Stimulated activated naive CD8-positive, alpha-beta T cell treated with anti-CD3 and anti-CD28 coated beads, Interleukin-15, Interleukin-2, amounts not matched to agents 100 U/mL and 50 U/mL, for 24 hours (primary cell): Measurements from ENCODE around the gene GOLGA6L7.
"Not testable (repeated sequence)": the region's sequence is repeated elsewhere in the genome, so short reads cannot be mapped to it uniquely, and the experiment has no call there.

Source experiments
- ATAC-seq: fragments of 150-1000 bp; cut with Tn5 transposase; one replicate; pipeline ENCODE4 v1.10.0; 2021
- DNase-seq: peaks from one replicate; pipeline ENCODE4 v3.0.0; 2021

GOLGA6L7 gene

DNA sequence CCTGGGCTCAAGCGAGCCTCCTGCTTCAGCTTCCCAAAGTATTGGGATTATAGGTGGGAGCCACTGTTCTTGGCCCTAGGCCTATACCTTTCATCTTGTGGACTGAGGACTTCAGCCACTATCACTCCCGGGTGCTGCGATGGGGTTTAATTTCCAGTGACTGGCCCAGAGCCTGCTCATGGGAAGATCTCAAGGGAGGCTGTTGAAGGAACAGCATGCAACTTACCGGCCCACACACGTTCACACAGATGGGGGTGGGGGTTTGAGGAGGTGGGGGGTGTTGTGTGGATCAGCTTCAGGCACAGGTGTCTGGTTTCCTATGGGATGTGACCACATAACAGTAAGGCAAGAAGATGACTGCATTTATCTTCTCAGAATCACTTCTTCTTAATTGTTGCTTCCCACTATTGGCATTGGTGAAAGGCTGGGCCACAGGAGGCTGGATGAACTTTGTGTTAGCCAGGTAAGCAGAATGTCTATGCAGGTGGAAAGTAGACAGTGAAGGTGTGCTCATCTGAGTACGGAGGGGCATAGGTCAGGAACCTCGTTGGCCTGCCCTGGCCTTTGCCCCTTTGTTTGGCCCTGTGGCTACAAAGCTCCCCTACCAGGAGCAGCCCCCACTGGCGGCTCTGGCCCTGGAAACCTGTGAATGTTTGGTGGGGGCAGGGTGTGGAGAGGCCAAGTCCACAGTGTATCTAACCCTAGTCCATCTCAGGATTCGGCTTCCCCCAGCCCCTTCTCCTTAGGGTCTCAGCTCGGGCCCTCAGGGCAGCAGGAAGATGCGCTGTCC is 35.9 kb upstream of the GOLGA6L7 start:
- DNase-seq (no peak), ATAC-seq (no peak)

DNA sequence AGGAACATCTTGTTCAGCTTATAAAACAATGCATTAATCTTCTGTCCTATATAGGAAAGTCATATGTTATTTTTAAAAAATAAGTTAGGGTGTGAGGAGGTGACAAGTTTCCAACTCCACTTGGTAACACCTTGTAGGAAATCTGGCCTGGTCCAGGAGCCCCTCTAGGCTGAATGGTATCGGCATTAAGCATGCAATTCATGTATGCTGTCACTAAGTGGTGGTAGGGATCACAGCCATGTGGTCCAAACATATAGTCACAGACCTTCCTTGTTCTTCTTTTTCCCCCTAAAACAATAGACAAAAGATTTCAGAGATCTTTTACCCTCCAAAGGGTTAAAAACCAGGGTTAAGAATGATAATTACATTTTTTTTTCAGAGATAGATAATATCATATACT is 33.2 kb upstream of the GOLGA6L7 start:
- DNase-seq (no peak), ATAC-seq (no peak)

DNA sequence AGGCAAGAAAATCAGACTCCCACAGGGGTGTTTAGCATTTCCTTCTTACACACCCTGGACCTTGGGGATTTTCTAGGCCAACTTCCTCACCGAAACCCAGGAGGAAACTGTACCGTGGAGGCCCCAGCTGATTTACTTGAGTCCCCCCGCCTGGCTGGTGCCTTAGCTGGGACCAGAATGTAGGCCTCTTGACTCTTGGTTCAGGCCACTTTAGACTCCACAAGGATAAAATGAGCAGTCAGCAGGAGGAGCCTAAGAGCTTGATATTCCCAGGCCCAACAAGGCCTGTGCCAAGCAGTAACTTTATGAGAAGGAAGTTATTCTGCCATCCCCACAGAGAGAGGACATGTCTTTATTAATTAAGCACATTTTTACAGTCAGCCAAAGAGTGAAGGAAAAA is 32.7 kb upstream of the GOLGA6L7 start:
- DNase-seq, result no peak
- ATAC-seq, result no peak

DNA sequence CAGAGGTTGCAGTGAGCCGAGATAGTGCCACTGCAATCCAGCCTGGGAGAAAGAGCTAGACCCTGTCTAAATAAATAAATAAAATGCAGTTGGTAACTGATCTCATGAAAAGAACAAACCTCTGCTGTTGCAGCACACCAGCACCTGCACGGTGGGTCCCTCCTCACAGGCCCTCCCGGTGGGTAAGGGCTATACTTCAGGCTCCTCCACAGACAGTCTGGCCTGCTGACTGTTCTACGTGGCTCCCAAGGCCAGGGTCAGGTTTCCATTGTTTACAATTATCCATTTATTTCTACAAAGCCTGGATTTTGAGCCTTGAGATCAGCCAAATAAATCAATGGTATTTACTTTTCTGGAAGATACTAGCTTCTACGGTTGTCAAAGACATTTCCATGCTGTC is 32.2 kb upstream of the GOLGA6L7 start:
- ATAC-seq (no peak), DNase-seq (no peak)

DNA sequence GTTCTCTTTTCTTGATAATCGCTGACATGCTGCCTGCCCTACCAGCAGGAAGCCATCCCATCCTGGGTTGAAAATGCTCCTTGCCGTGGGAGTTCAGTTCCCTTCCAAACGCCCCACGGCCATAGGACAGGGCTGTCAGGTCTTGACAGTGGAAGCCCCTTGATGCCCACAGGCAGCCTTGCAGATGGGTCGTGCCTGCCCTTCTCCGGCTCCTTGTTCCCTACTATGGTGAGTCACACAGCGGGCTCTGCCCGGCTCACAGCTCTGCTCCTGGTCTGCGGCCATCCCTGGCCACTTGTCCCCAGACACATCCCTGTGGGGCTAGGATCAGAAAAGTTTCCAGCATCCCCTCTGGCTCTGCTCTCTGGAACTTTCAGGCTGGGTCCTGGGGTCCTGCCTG is 31.1 kb upstream of the GOLGA6L7 start:
- no peak for ATAC-seq
- no peak for DNase-seq

DNA sequence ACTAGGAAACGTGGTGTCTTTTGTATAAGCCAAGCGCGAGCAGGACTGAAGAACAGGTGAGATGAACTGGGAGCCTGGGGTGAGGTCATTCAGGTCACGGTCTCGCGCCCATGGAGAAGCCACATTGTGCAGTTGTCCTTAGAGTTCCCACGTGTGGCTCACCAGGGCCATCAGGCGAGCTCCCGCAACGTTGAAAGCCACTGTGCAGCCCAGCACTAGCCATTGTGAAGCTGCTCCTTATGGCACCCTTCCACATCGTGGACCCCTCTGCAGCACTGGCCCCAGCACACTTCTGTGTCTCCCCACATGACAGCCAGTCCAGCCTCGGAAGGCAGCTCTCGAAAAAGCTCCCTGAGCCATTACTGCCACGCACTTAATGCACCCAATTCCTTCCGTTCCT is 29.8 kb upstream of the GOLGA6L7 start:
- ATAC-seq (no peak), DNase-seq (no peak)

DNA sequence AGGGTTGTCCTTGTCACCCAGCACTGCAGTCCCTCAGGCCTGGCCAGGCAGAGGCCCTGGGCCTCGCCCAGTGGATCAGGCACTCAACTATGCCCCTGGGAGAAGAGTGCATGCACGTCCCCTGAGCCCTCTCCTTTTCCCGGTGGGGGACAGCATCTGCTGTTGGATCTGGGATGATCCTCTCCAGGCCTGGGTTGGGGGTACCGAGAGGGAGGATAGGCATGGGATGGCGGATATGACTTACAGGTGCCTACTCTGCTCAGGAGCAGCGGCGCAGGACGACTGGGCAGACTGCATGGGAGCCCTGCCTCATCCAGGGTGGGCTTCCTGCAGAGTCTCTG is 28.4 kb upstream of the GOLGA6L7 start:
- ATAC-seq (no peak), DNase-seq (no peak)

DNA sequence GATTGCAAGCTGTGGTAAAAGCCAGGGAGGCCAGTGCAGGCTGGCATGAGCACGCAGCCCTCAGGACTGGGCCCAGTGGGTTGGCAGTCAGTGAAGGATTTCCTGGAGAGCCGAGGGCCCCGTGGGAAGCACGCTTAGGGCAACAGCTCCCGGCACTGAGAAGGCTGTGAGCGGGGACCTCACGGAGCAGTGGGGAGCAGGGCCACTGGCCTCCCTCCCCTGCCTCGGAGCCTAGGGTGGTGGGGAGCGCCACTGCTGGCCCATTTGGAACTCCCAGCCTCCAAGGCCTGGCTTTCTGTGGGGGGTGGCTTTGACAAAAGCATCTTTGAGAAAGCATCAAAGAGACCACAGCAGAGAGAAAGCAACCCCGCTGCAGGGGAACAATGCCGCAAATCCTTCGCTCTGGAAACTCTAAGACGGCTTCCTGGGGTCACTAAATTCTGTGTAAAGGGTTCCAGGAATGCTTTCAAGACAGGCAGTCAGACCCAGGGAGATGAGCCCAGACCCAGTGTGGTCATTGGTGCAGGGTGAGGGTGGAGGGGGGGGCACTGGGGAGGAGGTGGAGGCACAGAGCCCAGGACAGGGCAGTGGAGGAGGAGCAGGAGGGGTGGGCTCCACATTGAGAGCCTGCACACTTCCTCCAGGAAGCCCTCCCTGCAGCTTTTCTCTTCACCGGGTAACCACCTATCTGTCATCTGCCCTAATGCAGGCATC is 27.8 kb upstream of the GOLGA6L7 start:
- ATAC-seq (no peak), DNase-seq (no peak)

DNA sequence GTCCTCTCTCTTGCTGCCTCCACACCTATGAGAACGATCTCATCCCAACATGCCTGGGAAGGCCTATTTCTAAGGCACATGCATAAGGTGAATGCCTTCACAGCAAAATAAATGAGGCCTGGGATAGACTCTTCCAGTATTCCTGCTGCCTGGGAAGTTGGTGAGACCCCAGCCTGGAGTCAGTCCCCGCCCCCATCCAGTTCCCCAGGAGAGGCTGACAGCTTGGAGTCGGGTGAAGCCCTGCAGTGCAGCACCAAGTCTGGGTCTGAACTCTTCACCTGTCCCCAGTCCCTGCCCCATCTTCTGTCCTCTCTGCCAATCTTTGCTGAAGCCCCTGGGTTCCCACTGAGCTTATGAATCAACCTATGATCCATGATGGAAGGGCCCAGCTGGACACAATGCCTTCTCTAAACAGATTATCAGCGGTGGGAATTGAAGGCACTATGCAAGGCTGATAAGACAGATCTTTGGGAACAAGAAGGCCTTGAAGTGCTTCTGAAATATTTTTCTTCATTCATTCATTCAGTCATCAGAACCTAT is 27.1 kb upstream of the GOLGA6L7 start:
- DNase-seq, result no peak
- no peak for ATAC-seq

DNA sequence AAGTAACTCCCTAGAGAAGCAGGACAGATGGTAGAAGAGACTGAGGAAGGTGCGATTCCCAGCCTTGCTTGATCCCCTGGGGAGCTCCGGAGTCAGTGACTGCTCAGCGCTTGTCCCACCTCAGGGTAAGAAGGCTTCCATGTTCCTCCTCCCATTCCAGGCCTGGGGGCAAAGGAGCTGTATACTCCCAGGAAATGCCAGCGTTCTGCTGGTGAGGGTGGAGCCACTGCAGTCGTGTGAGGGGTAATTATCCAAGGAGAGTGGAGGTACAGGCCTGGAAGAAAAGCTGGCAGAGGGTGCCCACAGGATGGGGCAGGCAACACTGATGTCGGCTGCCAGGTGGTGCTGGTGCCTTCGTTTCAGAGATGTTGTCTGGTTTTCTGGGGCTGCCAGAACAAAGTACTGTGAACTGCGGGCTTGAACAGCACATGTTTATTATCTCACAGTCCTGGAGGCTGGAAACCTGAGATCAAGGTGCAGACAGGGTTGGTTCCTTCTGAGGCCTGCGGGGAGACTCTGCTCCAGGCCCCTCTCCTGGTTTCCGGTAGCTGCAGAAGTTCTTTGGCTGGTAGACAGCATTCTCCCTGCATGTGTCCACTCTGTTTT is 25.2 kb upstream of the GOLGA6L7 start:
- DNase-seq (no peak), ATAC-seq (no peak)

DNA sequence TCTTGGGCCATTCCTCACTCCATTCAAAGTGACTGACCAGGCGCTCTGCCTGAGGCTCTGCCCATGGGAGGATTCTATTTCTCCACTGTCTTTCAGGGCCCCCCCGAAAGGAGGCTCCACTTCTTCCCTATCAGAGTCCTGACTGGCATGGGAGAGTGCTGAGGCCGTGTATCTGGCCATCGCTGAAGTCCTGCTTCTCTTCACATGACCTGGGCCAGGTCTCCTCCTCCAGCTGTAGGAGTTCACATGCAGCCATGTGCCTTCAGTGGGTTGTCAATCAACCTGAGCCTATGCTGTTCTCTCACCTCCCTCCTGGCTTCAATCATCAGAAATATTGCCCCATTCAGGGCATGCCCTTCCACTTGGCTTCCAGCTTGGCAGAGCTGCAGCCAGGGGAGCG is 24.6 kb upstream of the GOLGA6L7 start:
- no peak for DNase-seq
- ATAC-seq, result no peak

DNA sequence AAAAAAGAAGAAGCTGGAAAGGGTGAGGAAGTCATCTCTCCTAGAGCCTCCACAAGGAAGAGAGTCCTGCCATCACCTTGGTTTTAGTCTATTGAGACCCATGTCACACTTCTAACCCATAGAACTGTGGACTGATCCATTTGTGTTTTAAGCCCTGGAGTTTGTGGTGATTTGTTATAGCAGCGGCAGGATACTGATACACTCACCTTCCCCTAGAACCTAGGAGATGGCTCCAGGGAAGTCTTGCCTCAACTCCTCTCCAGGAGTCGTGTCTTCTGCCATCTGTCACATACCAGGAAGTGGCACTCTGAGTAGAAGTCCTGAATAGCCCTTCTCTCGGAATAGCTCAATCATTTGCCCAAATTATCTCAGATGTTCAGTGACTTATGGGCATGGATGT is 22.7 kb upstream of the GOLGA6L7 start:
- no peak for ATAC-seq
- DNase-seq, result no peak

DNA sequence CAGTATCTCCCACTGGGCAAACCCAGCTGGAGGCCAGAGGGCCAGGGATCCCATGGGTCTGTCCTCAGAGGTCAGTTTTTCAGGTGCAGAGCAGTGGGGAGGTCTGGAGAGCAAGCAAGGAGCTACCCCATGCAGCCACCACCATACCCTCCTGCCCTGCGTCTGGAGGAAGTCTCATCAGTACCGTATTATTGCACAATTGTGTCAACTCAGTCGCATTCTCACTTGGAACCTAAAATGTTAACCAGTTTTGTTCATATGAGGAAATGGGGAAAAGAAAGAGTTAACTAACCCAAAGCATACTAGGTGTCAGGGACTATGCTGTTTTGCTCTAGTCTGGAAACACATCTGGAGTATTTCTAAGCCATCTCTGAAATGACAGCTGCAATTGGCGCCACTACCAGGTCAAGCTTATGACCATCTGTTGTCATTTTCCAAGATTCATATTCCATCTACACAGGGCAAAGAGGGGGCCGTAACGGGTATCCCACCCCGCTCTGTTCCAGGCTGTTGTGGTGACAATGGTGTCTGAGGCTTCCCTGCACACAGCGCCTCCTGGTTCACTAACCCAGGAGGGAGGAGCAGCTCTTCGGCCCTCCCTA is 20.4 kb upstream of the GOLGA6L7 start:
- DNase-seq, result no peak
- no peak for ATAC-seq

DNA sequence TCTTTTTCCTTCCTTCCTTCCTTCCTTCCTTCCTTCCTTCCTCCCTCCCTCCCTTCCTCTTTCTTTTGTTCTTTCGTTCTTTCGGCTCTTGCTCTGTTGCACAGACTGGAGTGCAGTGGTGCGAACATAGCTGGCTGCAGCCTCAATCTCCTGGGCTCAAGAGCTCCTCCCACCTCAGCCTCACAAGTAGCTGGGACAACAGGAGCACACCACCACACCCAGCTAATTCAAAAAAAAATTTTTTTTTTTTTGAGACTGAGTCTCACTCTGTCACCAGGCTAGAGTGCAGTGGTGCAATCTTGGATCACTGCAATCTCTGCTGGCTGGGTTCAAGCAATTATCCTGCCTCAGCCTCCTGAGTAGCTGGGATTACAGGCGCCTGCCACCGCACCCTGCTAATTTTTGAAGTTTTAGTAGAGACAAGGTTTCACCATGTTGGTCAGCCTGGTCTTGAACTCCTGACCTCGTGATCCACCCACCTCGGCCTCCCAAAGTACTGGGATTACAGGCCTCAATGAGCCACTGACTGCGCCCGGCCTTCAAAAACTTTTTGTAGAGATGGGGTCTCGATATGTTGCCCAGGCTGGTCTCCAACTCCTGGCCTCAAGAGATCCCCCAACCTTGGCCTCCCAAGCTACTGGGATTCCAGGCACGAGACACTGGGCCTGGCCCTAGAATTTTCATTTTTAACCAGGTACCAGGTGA is 13.3 kb upstream of the GOLGA6L7 start:
- not testable (repeated sequence) for ATAC-seq, DNase-seq

DNA sequence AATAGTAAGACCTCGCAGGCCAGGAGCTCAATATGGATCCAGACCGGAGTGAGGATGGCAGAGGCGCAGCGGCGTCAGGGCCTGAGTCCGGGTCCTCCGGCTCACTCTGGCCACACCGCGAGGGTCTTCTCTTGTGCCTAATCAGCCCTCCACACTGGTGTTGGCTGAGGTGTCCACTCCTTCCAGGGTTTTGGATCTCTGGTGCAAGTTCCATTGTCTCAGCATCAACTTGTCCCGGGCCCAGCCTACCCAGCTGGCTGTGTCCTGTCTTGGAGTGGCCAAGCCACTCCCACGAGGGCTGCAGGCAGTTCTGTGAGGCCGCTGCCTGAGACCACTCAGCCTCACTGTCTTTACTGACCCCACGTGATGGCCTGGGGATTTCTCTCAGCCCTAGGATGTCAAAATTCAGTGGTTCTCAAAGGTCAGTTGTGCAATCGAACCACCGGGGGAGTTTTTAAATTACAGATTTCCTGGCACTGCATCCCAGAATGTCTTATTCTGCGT is 12.6 kb upstream of the GOLGA6L7 start:
- DNase-seq (no peak), ATAC-seq (no peak)

DNA sequence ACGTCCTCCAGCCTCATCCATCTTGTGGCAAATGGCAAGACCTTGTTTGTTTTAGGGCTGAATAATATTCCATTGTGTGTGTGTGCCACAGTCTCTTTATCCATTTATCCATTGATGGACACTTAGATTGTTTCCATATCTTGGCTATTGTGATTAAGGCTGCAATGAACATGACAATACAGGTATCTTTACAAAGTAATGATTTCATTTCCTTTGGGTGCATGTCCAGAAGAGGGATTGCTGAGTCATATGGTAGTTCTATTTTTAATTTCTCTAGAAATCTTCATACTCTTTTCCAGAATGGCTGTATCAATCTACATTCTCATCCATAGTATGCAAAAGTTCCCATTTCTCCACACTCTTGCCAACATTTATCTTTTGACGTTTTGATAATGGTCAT is 6.1 kb upstream of the GOLGA6L7 start:
- not testable (repeated sequence) for ATAC-seq, DNase-seq

DNA sequence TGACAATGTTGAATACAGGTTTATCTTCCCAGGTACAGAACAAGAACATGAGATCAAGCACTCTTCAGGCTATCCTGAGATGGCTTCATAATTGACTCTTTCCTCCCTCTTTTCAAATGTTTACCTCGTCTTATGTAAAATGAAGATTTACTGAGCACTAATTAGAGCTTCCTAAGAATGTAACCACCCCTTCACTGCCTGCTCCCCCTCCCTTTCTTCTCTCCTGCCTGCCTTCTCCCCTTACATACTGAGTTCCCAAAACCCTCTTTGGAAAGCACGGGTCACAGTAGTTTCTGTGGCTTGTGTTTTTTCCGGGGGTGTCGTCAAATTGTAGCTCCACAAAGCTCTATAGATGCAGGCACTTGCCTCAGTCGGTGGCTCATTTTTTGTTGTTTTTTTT is 5.2 kb upstream of the GOLGA6L7 start:
- DNase-seq, ATAC-seq: not testable (repeated sequence)

DNA sequence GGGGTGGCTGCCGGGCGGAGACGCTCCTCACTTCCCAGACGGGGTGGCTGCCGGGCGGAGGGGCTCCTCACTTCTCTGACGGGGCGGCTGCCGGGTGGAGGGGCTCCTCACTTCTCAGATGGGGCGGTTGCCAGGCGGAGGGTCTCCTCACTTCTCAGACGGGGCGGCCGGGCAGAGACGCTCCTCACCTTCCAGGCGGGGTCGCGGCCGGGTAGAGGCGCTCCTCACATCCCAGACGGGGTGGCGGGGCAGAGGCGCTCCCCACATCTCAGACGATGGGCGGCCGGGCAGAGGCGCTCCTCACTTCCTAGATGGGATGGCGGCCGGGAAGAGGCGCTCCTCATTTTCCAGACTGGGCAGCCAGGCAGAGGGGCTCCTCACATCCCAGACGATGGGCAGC is 1.3 kb upstream of the GOLGA6L7 start:
- not testable (repeated sequence) for ATAC-seq, DNase-seq

DNA sequence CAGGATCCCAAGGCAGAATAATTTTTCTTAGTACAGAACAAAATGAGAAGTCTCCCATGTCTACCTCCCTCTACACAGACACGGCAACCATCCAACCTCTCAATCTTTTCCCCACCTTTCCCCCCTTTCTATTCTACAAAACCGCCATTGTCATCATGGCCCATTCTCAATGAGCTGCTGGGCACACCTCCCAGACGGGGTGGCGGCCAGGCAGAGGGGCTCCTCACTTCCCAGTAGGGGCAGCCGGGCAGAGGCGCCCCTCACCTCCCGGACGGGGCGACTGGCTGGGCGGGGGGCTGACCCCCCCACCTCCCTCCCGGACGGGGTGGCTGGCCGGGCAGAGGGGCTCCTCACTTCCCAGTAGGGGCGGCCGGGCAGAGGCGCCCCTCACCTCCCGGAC is 827 bp upstream of the GOLGA6L7 start:
- not testable (repeated sequence) for ATAC-seq, DNase-seq

DNA sequence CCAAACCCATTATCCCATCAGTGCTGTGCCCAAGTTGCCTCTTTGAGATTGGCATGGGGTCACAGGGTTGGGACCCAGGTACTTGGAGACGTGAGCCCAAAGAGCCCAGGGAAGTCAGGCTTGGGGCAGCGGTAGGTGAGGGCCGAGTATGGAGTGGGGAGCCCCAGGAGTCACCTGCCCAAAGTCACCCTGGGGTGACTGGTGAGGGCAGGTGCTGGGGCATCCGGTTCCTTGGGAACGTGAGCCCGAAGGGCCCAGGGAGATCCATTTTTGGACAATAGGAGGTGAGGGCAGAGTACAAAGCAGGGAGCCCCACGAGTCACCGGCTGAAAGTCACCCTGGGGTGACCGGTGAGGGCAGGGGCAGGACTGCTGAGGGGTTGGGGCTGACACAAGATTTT is 485 bp downstream of the GOLGA6L7 start:
- DNase-seq, ATAC-seq: not testable (repeated sequence)

DNA sequence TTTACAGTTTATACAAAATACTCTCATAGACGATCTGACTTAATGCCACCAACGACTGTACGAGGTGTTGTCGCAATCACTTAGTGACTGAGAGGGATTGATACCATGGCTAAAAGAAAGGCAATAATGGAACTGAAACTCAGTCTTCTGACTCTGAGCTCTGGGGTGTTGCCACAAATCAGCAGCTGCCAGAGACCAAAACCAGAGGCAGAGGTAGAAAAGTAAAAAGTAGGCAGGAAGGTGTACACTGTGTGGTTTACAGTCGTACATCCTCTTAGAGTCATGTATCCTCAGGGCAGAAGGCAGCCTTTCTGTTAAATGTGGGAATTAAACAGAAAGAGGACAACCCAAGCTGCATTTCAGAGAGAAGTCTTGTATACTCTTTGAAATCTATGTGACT is 1.2 kb downstream of the GOLGA6L7 start:
- not testable (repeated sequence) for DNase-seq
- peak; percentile 97 for ATAC-seq

DNA sequence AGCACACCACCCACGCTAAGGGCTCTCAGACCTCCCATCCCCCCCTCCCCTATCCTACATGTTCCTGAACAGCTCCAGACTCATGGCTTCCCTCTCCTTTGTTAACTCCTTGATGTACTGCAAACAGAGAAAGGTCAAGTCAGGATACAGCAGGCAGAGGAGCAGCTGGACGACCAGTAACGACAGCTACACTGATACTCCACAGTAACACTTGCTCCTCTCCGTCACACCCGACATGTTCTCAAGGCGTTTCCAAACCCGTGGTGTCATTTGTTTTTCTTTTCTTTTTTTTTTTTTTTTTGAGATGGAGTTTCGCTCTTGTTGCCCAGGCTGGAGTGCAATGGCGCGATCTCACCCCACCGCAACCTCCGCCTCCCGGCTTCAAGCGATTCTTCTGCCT is 4.3 kb downstream of the GOLGA6L7 start:
- DNase-seq, result not testable (repeated sequence)

More for the DNA sequence above, 4.3 kb downstream of the GOLGA6L7 start:
- not testable (repeated sequence) for ATAC-seq
